ENCODE data around the gene OR8G1. TPM values are rescaled to one million over a fixed set of nuclear protein-coding genes. Genes with fewer than 3 reads are reported as not detected.

The OR8G1 gene, protein sequence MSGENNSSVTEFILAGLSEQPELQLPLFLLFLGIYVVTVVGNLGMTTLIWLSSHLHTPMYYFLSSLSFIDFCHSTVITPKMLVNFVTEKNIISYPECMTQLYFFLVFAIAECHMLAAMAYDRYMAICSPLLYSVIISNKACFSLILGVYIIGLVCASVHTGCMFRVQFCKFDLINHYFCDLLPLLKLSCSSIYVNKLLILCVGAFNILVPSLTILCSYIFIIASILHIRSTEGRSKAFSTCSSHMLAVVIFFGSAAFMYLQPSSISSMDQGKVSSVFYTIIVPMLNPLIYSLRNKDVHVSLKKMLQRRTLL
- not detected for total RNA-seq
- not detected for polyA plus RNA-seq

GRCh38 chr11:124240621-124241397 lies at the start of gene OR8G1:
OR8G1 (plus strand) TSS chr11:124241095; CDS start chr11:124249676, 8,581 bp downstream.
- no peak for FAIRE-seq
- intact Hi-C loops (cut with DNase I), result no loop called here
- DNase-seq, result no peak
- ATAC-seq, result no peak
- H3K9me3 ChIP-seq, result no peaks in the 10 kb centered on the region
- peaks cover 0 to 5% (median 0%) of the 10 kb centered on the region in 4 donors for H3K27me3 ChIP-seq
- no peak within 1 kb of the TSS for H3K4me3 ChIP-seq
- H3K36me3 ChIP-seq, result no peaks in the 10 kb centered on the region
- H3K27ac ChIP-seq, result no peak within 1 kb of the TSS
- no peak for TF ChIP-seq CTCF (IDR thresholded peaks at IDR 0.05)
- 59 to 66% methylated on average over 3 of the region's 3 CpGs for WGBS, 2 donors
- H3K4me1 ChIP-seq, result no peaks in the 10 kb centered on the region

DNA sequence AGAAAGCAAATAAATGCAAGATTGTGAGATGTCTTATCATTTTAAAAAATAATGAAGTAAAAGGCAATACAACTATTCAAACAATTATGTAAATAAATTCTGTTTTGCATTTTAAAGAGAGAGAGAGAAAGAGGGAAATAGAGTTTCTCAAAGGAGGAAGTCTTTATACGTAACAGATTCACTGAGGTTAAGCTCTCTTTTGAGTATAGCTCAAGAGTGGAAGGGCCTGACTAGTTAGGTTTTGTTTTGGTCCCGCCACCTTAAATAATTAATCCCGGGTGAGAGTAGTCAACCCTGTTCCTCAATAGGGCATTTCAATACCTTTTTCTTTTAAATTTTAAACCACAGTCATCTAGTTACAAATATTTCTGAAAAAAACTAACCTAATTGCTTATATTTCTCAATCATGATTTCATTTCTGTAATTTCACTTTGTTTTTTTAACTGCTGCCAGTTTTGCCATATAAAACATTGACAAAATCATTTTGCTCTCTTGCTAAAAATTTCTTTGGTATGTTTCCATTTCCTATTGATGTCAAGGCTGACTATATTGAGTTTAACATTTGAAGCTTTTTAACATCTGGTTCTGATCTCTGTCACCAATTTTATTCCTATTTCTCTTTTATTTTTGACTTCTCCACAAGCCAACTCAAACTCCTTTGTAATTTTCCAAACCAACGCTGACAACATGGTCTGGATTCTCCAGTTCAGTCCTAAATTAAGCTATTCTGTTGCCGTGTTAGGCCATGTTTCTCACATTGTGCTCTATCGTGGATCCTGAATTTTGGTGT lies 47.5 kb upstream of the OR8G1 start:
- FAIRE-seq, result no peak
- Histone ChIP-seq H3K27me3 (no peaks in the 10 kb centered on the region), H3K9me3 (no peaks in the 10 kb centered on the region), H3K4me3 (no peak overlapping the region), H3K27ac (no peak overlapping the region), H3K4me1 (no peaks in the 10 kb centered on the region), H3K36me3 (no peaks in the 10 kb centered on the region)
- ATAC-seq, result no peak
- 62 to 69% methylated on average over 6 of the region's 6 CpGs for WGBS, 2 donors
- intact Hi-C loops (cut with DNase I), result no loop called here
- DNase-seq, result no peak
- no peak for TF ChIP-seq CTCF (IDR thresholded peaks at IDR 0.05)

GRCh38 chr11:124194293-124195188 lies 46.4 kb upstream of the OR8G1 start:
- Histone ChIP-seq H3K9me3 (no peaks in the 10 kb centered on the region), H3K27me3 (no peaks in the 10 kb centered on the region), H3K27ac (no peak overlapping the region), H3K4me1 (no peaks in the 10 kb centered on the region), H3K36me3 (no peaks in the 10 kb centered on the region), H3K4me3 (no peak overlapping the region)
- ATAC-seq (no peak), DNase-seq (no peak), FAIRE-seq (no peak)
- intact Hi-C loops (cut with DNase I), result no loop called here
- WGBS, 2 donors, result 84 to 85% methylated on average over 6 of the region's 6 CpGs
- no peak for TF ChIP-seq CTCF (IDR thresholded peaks at IDR 0.05)

- intact Hi-C loops (cut with DNase I), result no loop called here
- Histone ChIP-seq H3K27me3 (no peaks in the 10 kb centered on the region), H3K27ac (no peak overlapping the region), H3K9me3 (no peaks in the 10 kb centered on the region), H3K36me3 (no peaks in the 10 kb centered on the region), H3K4me1 (no peaks in the 10 kb centered on the region), H3K4me3 (no peak overlapping the region)
- FAIRE-seq (no peak), ATAC-seq (peak in 3 of 4 donors; percentile 62 to 83 (median 72)), DNase-seq (peak in 1 of 6 donors; percentile 21)
- TF ChIP-seq CTCF (IDR thresholded peaks at IDR 0.05), result peak in 2 of 4 donors; percentile 23 to 47
- 29 to 51% methylated on average over 4 of the region's 4 CpGs for WGBS, 2 donors
Measured at GRCh38 chr11:124195189-124195734, 45.6 kb upstream of the OR8G1 start.
